H9 (cell line): ENCODE results near the gene LNPK. TPM values are rescaled to one million over a fixed set of nuclear protein-coding genes. Genes with fewer than 3 reads are reported as not detected.

ENCODE experiments used
- DNase-seq: peaks from one replicate; pipeline ENCODE4 v3.0.0-alpha.2; 2017
- H2AFZ ChIP-seq: one replicate; pipeline ENCODE4 v1.6.1; 2013; ENCODE audit warnings: mild to moderate bottlenecking, low read length, control low read depth, moderate library complexity
- H2AK5ac ChIP-seq: 2 replicates; pipeline ENCODE4 v1.6.1; 2013; ENCODE audit warnings: low read length, control low read depth, mixed read lengths; ENCODE audit not compliant: insufficient read length
- H2BK120ac ChIP-seq: one replicate; pipeline ENCODE4 v1.6.1; 2013; ENCODE audit warnings: low read depth, mild to moderate bottlenecking, low read length, control low read depth, inconsistent platforms; ENCODE audit not compliant: poor library complexity, severe bottlenecking
- H2BK12ac ChIP-seq: 2 replicates; pipeline ENCODE4 v1.6.1; 2013; ENCODE audit warnings: low read length, control low read depth, mixed read lengths, low read depth; ENCODE audit not compliant: insufficient read length
- H2BK15ac ChIP-seq: 2 replicates; pipeline ENCODE4 v1.6.1; 2013; ENCODE audit warnings: low read depth, low read length, control low read depth
- H2BK20ac ChIP-seq: one replicate; pipeline ENCODE4 v1.6.1; 2013; ENCODE audit warnings: low read depth, mild to moderate bottlenecking, low read length, control low read depth, inconsistent platforms; ENCODE audit not compliant: poor library complexity, severe bottlenecking
- H2BK5ac ChIP-seq: 2 replicates; pipeline ENCODE4 v1.6.1; 2013; ENCODE audit warnings: low read length, control low read depth, mixed read lengths; ENCODE audit not compliant: insufficient read length
- H3K14ac ChIP-seq: 2 replicates; pipeline ENCODE4 v1.6.1; 2013; ENCODE audit warnings: low read length, control low read depth; ENCODE audit not compliant: insufficient read depth
- H3K18ac ChIP-seq: 2 replicates; pipeline ENCODE4 v1.6.1; 2013; ENCODE audit warnings: low read depth, mild to moderate bottlenecking, mixed read lengths, low read length, control low read depth; ENCODE audit not compliant: insufficient read length
- H3K23ac ChIP-seq: 2 replicates; pipeline ENCODE4 v1.6.1; 2013; ENCODE audit warnings: low read length, control low read depth, mixed read lengths, low read depth; ENCODE audit not compliant: insufficient read length
- H3K23me2 ChIP-seq: 2 replicates; pipeline ENCODE4 v1.6.1; 2013; ENCODE audit warnings: low read depth, mild to moderate bottlenecking, mixed read lengths, low read length, control low read depth; ENCODE audit not compliant: insufficient read length, poor library complexity, severe bottlenecking
- H3K27ac ChIP-seq: 2 replicates; pipeline ENCODE4 v1.5.1; 2013; ENCODE audit warnings: low read length, control low read depth, mixed read lengths, low read depth; ENCODE audit not compliant: insufficient read length
- H3K27me3 ChIP-seq: 2 replicates; pipeline ENCODE4 v1.6.1; 2013; ENCODE audit warnings: low read length, control low read depth, inconsistent platforms; ENCODE audit not compliant: insufficient read depth
- H3K4ac ChIP-seq: 2 replicates; pipeline ENCODE4 v1.6.1; 2013; ENCODE audit warnings: low read depth, mild to moderate bottlenecking, control low read depth, inconsistent platforms, low read length, moderate library complexity
- H3K4me1 ChIP-seq: 2 replicates; pipeline ENCODE4 v1.6.1; 2013; ENCODE audit warnings: low read length, control low read depth, inconsistent platforms; ENCODE audit not compliant: insufficient read depth
- H3K4me2 ChIP-seq: 2 replicates; pipeline ENCODE4 v1.6.1; 2013; ENCODE audit warnings: low read length, control low read depth, mixed read lengths; ENCODE audit not compliant: insufficient read length, insufficient read depth
- H3K56ac ChIP-seq: 2 replicates; pipeline ENCODE4 v1.6.1; 2013; ENCODE audit warnings: low read depth, mild to moderate bottlenecking, mixed read lengths, low read length, control low read depth; ENCODE audit not compliant: insufficient read length
- H3K79me1 ChIP-seq: 2 replicates; pipeline ENCODE4 v1.6.1; 2013; ENCODE audit warnings: low read depth, mild to moderate bottlenecking, moderate library complexity, low read length, control low read depth, inconsistent platforms; ENCODE audit not compliant: insufficient read depth, poor library complexity, severe bottlenecking
- H3K79me2 ChIP-seq: 2 replicates; pipeline ENCODE4 v1.6.1; 2013; ENCODE audit warnings: low read length, control low read depth, inconsistent platforms; ENCODE audit not compliant: insufficient read depth
- H3K9ac ChIP-seq: 2 replicates; pipeline ENCODE4 v1.6.1; 2013; ENCODE audit warnings: low read length, control low read depth, mixed read lengths; ENCODE audit not compliant: insufficient read length; ENCODE audit errors: extremely low read depth
- H3K9me3 ChIP-seq: one replicate; pipeline ENCODE4 v1.6.1; 2013; ENCODE audit warnings: low read depth, low read length, inconsistent platforms; ENCODE audit not compliant: control insufficient read depth
- H3T11ph ChIP-seq: one replicate; pipeline ENCODE4 v1.6.1; 2013; ENCODE audit warnings: mild to moderate bottlenecking, low read length, control low read depth, inconsistent platforms
- H4K20me1 ChIP-seq: one replicate; pipeline ENCODE4 v1.6.1; 2013; ENCODE audit not compliant: control insufficient read depth, insufficient read length, insufficient read depth
- H4K5ac ChIP-seq: 2 replicates; pipeline ENCODE4 v1.6.1; 2013; ENCODE audit warnings: low read depth, mild to moderate bottlenecking, mixed read lengths, low read length, control low read depth; ENCODE audit not compliant: insufficient read length
- H4K8ac ChIP-seq: replicated peaks from 2 replicates; pipeline ENCODE4 v1.6.1; 2013; ENCODE audit warnings: low read length, control low read depth, mixed read lengths, low read depth; ENCODE audit not compliant: insufficient read length
- H4K91ac ChIP-seq: 2 replicates; pipeline ENCODE4 v1.6.1; 2013; ENCODE audit warnings: low read depth, mild to moderate bottlenecking, moderate library complexity, mixed read lengths, low read length, control low read depth; ENCODE audit not compliant: insufficient read length
- H3K27ac Mint-ChIP-seq, 3 experiments: 2 replicates in 2 of 3; 3 replicates in 1 of 3; pipeline ENCODE4 v1.8.0; 2020 to 2021; ENCODE audit warnings: mixed read lengths in 3 of 3, mild to moderate bottlenecking in 1 of 3, moderate library complexity in 1 of 3
- H3K27me3 Mint-ChIP-seq: 2 replicates; pipeline ENCODE4 v1.8.0; 2021; ENCODE audit warnings: low read depth, mild to moderate bottlenecking, moderate library complexity, mixed read lengths
- H3K36me3 Mint-ChIP-seq, 3 experiments: 2 replicates in 2 of 3; 3 replicates in 1 of 3; pipeline ENCODE4 v1.8.0; 2020 to 2021; ENCODE audit warnings: low read depth in 3 of 3, mixed read lengths in 3 of 3; ENCODE audit not compliant: insufficient read depth in 1 of 3
- H3K4me1 Mint-ChIP-seq, 2 experiments: 2 replicates each; pipeline ENCODE4 v1.8.0; 2020; ENCODE audit warnings: mixed read lengths in 2 of 2
- H3K4me3 Mint-ChIP-seq, 2 experiments: 2 replicates in 1 of 2; 3 replicates in 1 of 2; pipeline ENCODE4 v1.8.0; 2020 to 2021; ENCODE audit warnings: mild to moderate bottlenecking in 2 of 2, mixed read lengths in 2 of 2, moderate library complexity in 1 of 2
- H3K9me3 Mint-ChIP-seq, 2 experiments: 2 replicates in 1 of 2; 3 replicates in 1 of 2; pipeline ENCODE4 v1.8.0; 2020; ENCODE audit warnings: mild to moderate bottlenecking in 2 of 2, mixed read lengths in 2 of 2, moderate library complexity in 1 of 2
- CTCF ChIP-seq: fragments of 200-600 bp; sonication (generic); conservative IDR thresholded peaks from 3 replicates; pipeline ENCODE4 v1.8.0; 2021; ENCODE audit warnings: antibody characterized with exemption, mild to moderate bottlenecking
- WGBS: extraction: QIAGEN DNeasy Blood & Tissue Kit; methylation state at CpG from one replicate; pipeline ENCODE4 v1.1.7; 2013; ENCODE audit warnings: missing lambda C conversion rate, low lambda C conversion rate, mixed read lengths; ENCODE audit not compliant: insufficient read length; ENCODE audit errors: extremely low coverage; 5-methylcytosine and 5-hydroxymethylcytosine counted together
- total RNA-seq: library from RNA; stranded (reverse); gene quantifications from 2 replicates; pipeline ENCODE4 v1.2.1, GENCODE V29; 2021

LNPK gene
- total RNA-seq, 1 experiment from 2014 or later: 8.5 TPM

- H4K5ac ChIP-seq: no peak overlapping the region
- H3K14ac ChIP-seq: no peak overlapping the region
- no peak overlapping the region for H4K91ac ChIP-seq
- no peaks in the 10 kb centered on the region for H3K79me2 ChIP-seq
- H3K23ac ChIP-seq: no peak overlapping the region
- DNase-seq: no peak
- H2BK15ac ChIP-seq: no peak overlapping the region
- no peak overlapping the region for H3K4ac ChIP-seq
- no CpG with 5 or more reads among the region's 2 CpGs for WGBS
- peaks cover 7% of the 10 kb centered on the region for H3K27me3 Mint-ChIP-seq
- no peaks in the 10 kb centered on the region for H3K27me3 ChIP-seq
- no peaks in the 10 kb centered on the region for H3K4me1 ChIP-seq
- H3K36me3 Mint-ChIP-seq: no peaks in the 10 kb centered on the region
- no peak overlapping the region for H3K56ac ChIP-seq
- no peaks in the 10 kb centered on the region for H3K9me3 Mint-ChIP-seq
- no peak overlapping the region for H3K9ac ChIP-seq
- no peak for TF ChIP-seq CTCF
- H2BK120ac ChIP-seq: no peak overlapping the region
- no peak overlapping the region for H3K27ac ChIP-seq
- no peak overlapping the region for H2BK12ac ChIP-seq
- no peak overlapping the region for H3K4me2 ChIP-seq
- no peaks in the 10 kb centered on the region for H3K23me2 ChIP-seq
- no peak overlapping the region for H2BK20ac ChIP-seq
- no peak overlapping the region for H4K8ac ChIP-seq
- no peak overlapping the region for H3T11ph ChIP-seq
- H2AK5ac ChIP-seq: no peak overlapping the region
- no peak overlapping the region for H3K4me3 Mint-ChIP-seq
- no peaks in the 10 kb centered on the region for H3K9me3 ChIP-seq
- H2BK5ac ChIP-seq: no peak overlapping the region
- H2AFZ ChIP-seq: no peak overlapping the region
- no peak overlapping the region for H3K27ac Mint-ChIP-seq
- H3K4me1 Mint-ChIP-seq: no peaks in the 10 kb centered on the region
- no peaks in the 10 kb centered on the region for H4K20me1 ChIP-seq
- H3K18ac ChIP-seq: no peak overlapping the region
- no peaks in the 10 kb centered on the region for H3K79me1 ChIP-seq
Observed at GRCh38 chr2:176027806-176028205, 25.7 kb upstream of the LNPK start.
